GM21529 (cell line): ENCODE measurements around the gene ASB15.

Experiments used
- ATAC-seq: cut with Tn5 transposase; IDR thresholded peaks from one replicate; pipeline ENCODE4 v1.9.1; 2021; ENCODE audit not compliant: unreplicated experiment

The ASB15 gene

GRCh38 chr7:123594813-123595241 is 6.8 kb upstream of the ASB15 start:
- no peak for ATAC-seq

- no peak for ATAC-seq
These were observed 3.0 kb upstream of the ASB15 start for GRCh38 chr7:123598657-123599056.

GRCh38 chr7:123599766-123600165 is 1.9 kb upstream of the ASB15 start:
- ATAC-seq, result no peak

- ATAC-seq, result no peak
These were observed 745 bp upstream of the ASB15 start for GRCh38 chr7:123600876-123601275.

- no peak for ATAC-seq
These were observed 1.0 kb downstream of the ASB15 start for GRCh38 chr7:123602648-123603047.

- no peak for ATAC-seq
These were observed 3.1 kb downstream of the ASB15 start for GRCh38 chr7:123604739-123605138.

- ATAC-seq, result no peak
These were observed 5.9 kb downstream of the ASB15 start for GRCh38 chr7:123607423-123607975.

- ATAC-seq, result no peak
These were observed 7.6 kb downstream of the ASB15 start for GRCh38 chr7:123608991-123609882.

- no peak for ATAC-seq
These were observed 8.2 kb downstream of the ASB15 start for GRCh38 chr7:123609883-123610239.

GRCh38 chr7:123612024-123612423 is 10.4 kb downstream of the ASB15 start:
- no peak for ATAC-seq

- no peak for ATAC-seq
These were observed 13.7 kb downstream of the ASB15 start for GRCh38 chr7:123615344-123615743.

GRCh38 chr7:123616223-123616622 is 14.6 kb downstream of the ASB15 start:
- no peak for ATAC-seq

- ATAC-seq, result no peak
These were observed 20.1 kb downstream of the ASB15 start for GRCh38 chr7:123621707-123622106.

- no peak for ATAC-seq
These were observed 21.2 kb downstream of the ASB15 start for GRCh38 chr7:123622660-123623386.

- peak; percentile 94 for ATAC-seq
These were observed 23.0 kb downstream of the ASB15 start for GRCh38 chr7:123624527-123625183.

- ATAC-seq, result no peak
These were observed 23.6 kb downstream of the ASB15 start for GRCh38 chr7:123625254-123625653.

GRCh38 chr7:123627851-123628250 is 26.2 kb downstream of the ASB15 start:
- no peak for ATAC-seq

- no peak for ATAC-seq
These were observed 27.2 kb downstream of the ASB15 start for GRCh38 chr7:123628829-123629228.

- ATAC-seq, result no peak
These were observed 27.7 kb downstream of the ASB15 start for GRCh38 chr7:123629281-123629680.

GRCh38 chr7:123632808-123633207 is 31.2 kb downstream of the ASB15 start:
- no peak for ATAC-seq

- no peak for ATAC-seq
These were observed 31.9 kb downstream of the ASB15 start for GRCh38 chr7:123633553-123633952.
